GM23338 (cell line): Measurements from ENCODE around the gene PRDX6. TPM values are rescaled to one million over a fixed set of nuclear protein-coding genes. Genes with fewer than 3 reads are reported as not detected.

ENCODE experiments used
- ATAC-seq: fragments of 200-7000 bp; cut with Tn5 transposase; 3 replicates; pipeline ENCODE4 v1.9.1; 2020
- DNase-seq: peaks from one replicate; pipeline ENCODE4 v3.0.0-alpha.2; 2015; ENCODE audit warnings: low spot score
- H2AFZ ChIP-seq: fragments of 200-600 bp; sonication (generic); 2 replicates; pipeline ENCODE4 v1.8.0; 2016; ENCODE audit warnings: antibody characterized with exemption, mild to moderate bottlenecking, moderate library complexity
- H3F3A ChIP-seq: fragments of 200-600 bp; sonication (generic); replicated peaks from 2 replicates; pipeline ENCODE4 v1.8.0; 2017; ENCODE audit warnings: antibody characterized with exemption, mixed run types, low read depth
- H3K27ac ChIP-seq: fragments of 200-600 bp; sonication (generic); 2 replicates; pipeline ENCODE4 v1.6.1; 2016; ENCODE audit warnings: low read depth
- H3K27me3 ChIP-seq: fragments of 200-600 bp; sonication (generic); 2 replicates; pipeline ENCODE4 v1.8.0; 2016; ENCODE audit warnings: mild to moderate bottlenecking, mixed run types, moderate library complexity; ENCODE audit not compliant: insufficient read depth
- H3K36me3 ChIP-seq: fragments of 200-600 bp; sonication (generic); 2 replicates; pipeline ENCODE4 v1.8.0; 2016; ENCODE audit warnings: mild to moderate bottlenecking; ENCODE audit not compliant: insufficient read depth
- H3K4me1 ChIP-seq: fragments of 200-600 bp; sonication (generic); 2 replicates; pipeline ENCODE4 v1.8.0; 2016; ENCODE audit warnings: mild to moderate bottlenecking, moderate library complexity; ENCODE audit not compliant: insufficient read depth
- H3K4me2 ChIP-seq: fragments of 200-600 bp; sonication (generic); 2 replicates; pipeline ENCODE4 v1.7.1; 2017; ENCODE audit warnings: mixed run types
- H3K4me3 ChIP-seq: fragments of 200-600 bp; sonication (generic); 2 replicates; pipeline ENCODE4 v1.6.1; 2016; ENCODE audit warnings: mixed run types
- H3K79me2 ChIP-seq: fragments of 200-600 bp; sonication (generic); replicated peaks from 2 replicates; pipeline ENCODE4 v1.8.0; 2017; ENCODE audit warnings: mild to moderate bottlenecking; ENCODE audit not compliant: insufficient read depth
- H3K9me2 ChIP-seq: fragments of 200-600 bp; sonication (generic); 2 replicates; pipeline ENCODE4 v1.8.0; 2017; ENCODE audit not compliant: insufficient read depth
- H4K20me1 ChIP-seq: fragments of 200-600 bp; sonication (generic); replicated peaks from 2 replicates; pipeline ENCODE4 v1.8.0; 2017; ENCODE audit warnings: mild to moderate bottlenecking; ENCODE audit not compliant: insufficient read depth
- H3K27ac Mint-ChIP-seq: 2 replicates; pipeline ENCODE4 v1.8.0; 2020; ENCODE audit warnings: inconsistent platforms, mild to moderate bottlenecking, moderate library complexity, mixed read lengths
- H3K27me3 Mint-ChIP-seq: 3 replicates; pipeline ENCODE4 v1.8.0; 2022; ENCODE audit warnings: low read depth, mild to moderate bottlenecking, moderate library complexity, mixed read lengths, inconsistent platforms; ENCODE audit not compliant: insufficient read depth, poor library complexity
- H3K36me3 Mint-ChIP-seq: 3 replicates; pipeline ENCODE4 v1.8.0; 2021; ENCODE audit warnings: low read depth, mild to moderate bottlenecking, inconsistent platforms, moderate library complexity, mixed read lengths
- H3K4me1 Mint-ChIP-seq: 3 replicates; pipeline ENCODE4 v1.8.0; 2020; ENCODE audit warnings: mild to moderate bottlenecking, inconsistent platforms, mixed read lengths
- H3K4me3 Mint-ChIP-seq: 3 replicates; pipeline ENCODE4 v1.8.0; 2021; ENCODE audit warnings: moderate library complexity, mild to moderate bottlenecking, inconsistent platforms, mixed read lengths
- H3K9me3 Mint-ChIP-seq: 3 replicates; pipeline ENCODE4 v1.8.0; 2020; ENCODE audit warnings: moderate library complexity, mild to moderate bottlenecking, inconsistent platforms, mixed read lengths
- CREB1 ChIP-seq: fragments of 250-450 bp; sonication (Bioruptor Pico); IDR thresholded peaks from 2 replicates; pipeline ENCODE4 v1.5.0; 2020; ENCODE audit warnings: low read depth, mild to moderate bottlenecking, moderate library complexity
- CTCF ChIP-seq, 2 experiments: fragments of 200-600 bp in 1 of 2; sonication (generic) in 1 of 2; conservative IDR thresholded peaks; 2 replicates each; pipeline versions ENCODE4 v1.5.1 to v1.6.1; 2016 to 2017; ENCODE audit warnings: antibody characterized with exemption in 2 of 2, low read depth in 2 of 2, mild to moderate bottlenecking in 2 of 2, moderate library complexity in 1 of 2
- ETS1 ChIP-seq: IDR thresholded peaks from 2 replicates; pipeline ENCODE4 v1.6.1; 2016; ENCODE audit warnings: antibody characterized with exemption
- EZH2 ChIP-seq: fragments of 200-600 bp; sonication (generic); IDR thresholded peaks from one replicate; pipeline ENCODE4 v1.8.0; 2017; ENCODE audit warnings: antibody characterized with exemption, mild to moderate bottlenecking, low read depth; ENCODE audit not compliant: unreplicated experiment
- EZH2phosphoT487 ChIP-seq: fragments of 200-600 bp; sonication (generic); IDR thresholded peaks from one replicate; pipeline ENCODE4 v1.8.1; 2018; ENCODE audit warnings: antibody characterized with exemption; ENCODE audit not compliant: unreplicated experiment
- JUNB ChIP-seq: IDR thresholded peaks from one replicate; pipeline ENCODE4 v1.6.1; 2016; ENCODE audit warnings: antibody characterized with exemption; ENCODE audit not compliant: unreplicated experiment
- POLR2AphosphoS5 ChIP-seq: IDR thresholded peaks from 2 replicates; pipeline ENCODE4 v1.6.1; 2016; ENCODE audit warnings: antibody characterized with exemption, low read depth
- REST ChIP-seq: IDR thresholded peaks from one replicate; pipeline ENCODE4 v1.6.1; 2018; ENCODE audit warnings: antibody characterized with exemption; ENCODE audit not compliant: unreplicated experiment
- STAT1 ChIP-seq: IDR thresholded peaks from one replicate; pipeline ENCODE4 v1.6.1; 2016; ENCODE audit warnings: antibody characterized with exemption; ENCODE audit not compliant: unreplicated experiment
- ZNF114 ChIP-seq: fragments of 250-450 bp; sonication (Bioruptor Pico); IDR thresholded peaks from 2 replicates; pipeline ENCODE4 v1.5.0; 2020; ENCODE audit warnings: mild to moderate bottlenecking, moderate library complexity
- ZNF331 ChIP-seq: fragments of 250-450 bp; sonication (Bioruptor Pico); IDR thresholded peaks from 2 replicates; pipeline ENCODE4 v1.5.0; 2020; ENCODE audit warnings: low read depth, mild to moderate bottlenecking, moderate library complexity
- polyA plus RNA-seq: library from polyadenylated mRNA; unstranded; fragments of >200 nt; fragmentation: Nextera tagmentation; extraction: Ambion mirVana; gene quantifications from 2 replicates; pipeline ENCODE4 v1.2.1, GENCODE V29; 2016
- total RNA-seq: library from RNA; depleted of rRNA; stranded (reverse); fragments of >200 nt; shearing (Covaris generic); gene quantifications from 2 replicates; pipeline ENCODE4 v1.2.3, GENCODE V29; 2014

The PRDX6 gene
- total and polyA plus RNA-seq, 2 experiments from 2014 or later: 516 to 746 TPM

- no peak for TF ChIP-seq ZNF114
- TF ChIP-seq POLR2AphosphoS5: no peak
- no peak for TF ChIP-seq JUNB
- TF ChIP-seq CREB1: no peak
- TF ChIP-seq CTCF (conservative IDR thresholded peaks at IDR 0.05; ENCODE audit: low read depth in 2 of 2): no peak
- no peak for TF ChIP-seq ZNF331 (CRISPR knock-in tag)
- TF ChIP-seq ETS1: no peak
- TF ChIP-seq STAT1: no peak
- no peak for TF ChIP-seq EZH2
- TF ChIP-seq REST: no peak
Observed at GRCh38 chr1:173481195-173481772, 4.1 kb downstream of the PRDX6 start (continued).

GRCh38 chr1:173482683-173483082, 5.5 kb downstream of the PRDX6 start:
- Histone ChIP-seq H3K27me3 (no peaks in the 10 kb centered on the region), H3K27ac (no peak overlapping the region), H2AFZ (no peak overlapping the region), H3K9me2 (no peaks in the 10 kb centered on the region), H4K20me1 (peaks cover 35% of the 10 kb centered on the region), H3K79me2 (peaks cover 49% of the 10 kb centered on the region), H3K4me1 (peaks cover 17% of the 10 kb centered on the region), H3K4me3 (no peak overlapping the region), H3K36me3 (peaks cover 77% of the 10 kb centered on the region), H3K4me2 (no peak overlapping the region), H3F3A (0 out of 2 replicates have a peak, but pooled peaks cover 10% of the 10 kb centered on the region)
- Mint-ChIP-seq H3K36me3 (peaks cover 94% of the 10 kb centered on the region), H3K4me1 (peaks cover 18% of the 10 kb centered on the region), H3K27me3 (peaks cover 7% of the 10 kb centered on the region), H3K9me3 (no peaks in the 10 kb centered on the region; the same call in 2 of the 3 replicates), H3K27ac (no peak overlapping the region), H3K4me3 (no peak overlapping the region)
- ATAC-seq (no peak), DNase-seq (no peak)
- TF ChIP-seq ETS1 (no peak), EZH2phosphoT487 (no peak), CTCF (conservative IDR thresholded peaks at IDR 0.05; ENCODE audit: low read depth in 2 of 2) (no peak)
